Stimulated activated memory B cell treated with anti-CD40 and anti-IgM and Interleukin-4, amounts not matched to agents 10 μg/mL and 1 μg/mL and 100 μg/mL, for 72 hours (primary cell): ENCODE measurements around the gene NRXN3.
"Not testable (repeated sequence)": the region's sequence is repeated elsewhere in the genome, so short reads cannot be mapped to it uniquely, and the experiment has no call there.

ENCODE experiments used
- ATAC-seq: fragments of 150-1000 bp; cut with Tn5 transposase; 2 replicates; pipeline ENCODE4 v1.10.0; 2021
- H3K27ac Mint-ChIP-seq: one replicate; pipeline ENCODE4 v1.8.0; 2022; ENCODE audit warnings: mild to moderate bottlenecking, mixed read lengths
- H3K27me3 Mint-ChIP-seq: one replicate; pipeline ENCODE4 v1.8.0; 2022; ENCODE audit warnings: mixed read lengths
- H3K36me3 Mint-ChIP-seq: one replicate; pipeline ENCODE4 v1.8.0; 2022; ENCODE audit warnings: mixed read lengths
- H3K4me1 Mint-ChIP-seq: one replicate; pipeline ENCODE4 v1.8.0; 2022; ENCODE audit warnings: mixed read lengths
- H3K4me3 Mint-ChIP-seq: one replicate; pipeline ENCODE4 v1.8.0; 2022; ENCODE audit warnings: mild to moderate bottlenecking, moderate library complexity, mixed read lengths
- H3K9me3 Mint-ChIP-seq: one replicate; pipeline ENCODE4 v1.8.0; 2022; ENCODE audit warnings: mixed read lengths

The NRXN3 gene

DNA sequence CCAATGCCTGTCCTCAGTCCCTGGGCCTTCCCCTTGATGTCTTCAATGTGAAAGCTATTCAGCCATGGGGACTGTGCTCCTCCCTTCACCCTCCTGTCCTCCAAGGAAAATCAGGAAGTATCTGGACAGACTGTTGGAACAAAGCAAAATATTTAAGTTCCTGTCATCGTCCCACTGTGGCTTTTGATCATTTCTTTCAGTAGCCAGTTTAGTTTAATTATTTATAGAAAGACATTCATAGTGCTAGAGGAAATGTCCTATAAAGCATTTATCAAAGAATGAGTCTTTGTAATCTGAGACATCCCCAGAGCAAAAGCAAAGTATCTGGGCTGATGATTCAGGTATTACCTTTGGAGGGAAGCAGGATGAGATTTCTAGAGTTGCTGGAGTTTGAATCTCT is 254.1 kb downstream of the NRXN3 start:
- Mint-ChIP-seq H3K4me1 (no peaks in the 10 kb centered on the region), H3K27ac (no peak overlapping the region), H3K36me3 (no peaks in the 10 kb centered on the region), H3K27me3 (no peaks in the 10 kb centered on the region), H3K9me3 (no peaks in the 10 kb centered on the region), H3K4me3 (no peak overlapping the region)
- ATAC-seq: no peak

GRCh38 chr14:78425330-78425729 is 255.2 kb downstream of the NRXN3 start:
- Mint-ChIP-seq H3K4me3 (no peak overlapping the region), H3K36me3 (no peaks in the 10 kb centered on the region), H3K4me1 (no peaks in the 10 kb centered on the region), H3K27me3 (no peaks in the 10 kb centered on the region), H3K27ac (no peak overlapping the region), H3K9me3 (no peaks in the 10 kb centered on the region)
- no peak for ATAC-seq

DNA sequence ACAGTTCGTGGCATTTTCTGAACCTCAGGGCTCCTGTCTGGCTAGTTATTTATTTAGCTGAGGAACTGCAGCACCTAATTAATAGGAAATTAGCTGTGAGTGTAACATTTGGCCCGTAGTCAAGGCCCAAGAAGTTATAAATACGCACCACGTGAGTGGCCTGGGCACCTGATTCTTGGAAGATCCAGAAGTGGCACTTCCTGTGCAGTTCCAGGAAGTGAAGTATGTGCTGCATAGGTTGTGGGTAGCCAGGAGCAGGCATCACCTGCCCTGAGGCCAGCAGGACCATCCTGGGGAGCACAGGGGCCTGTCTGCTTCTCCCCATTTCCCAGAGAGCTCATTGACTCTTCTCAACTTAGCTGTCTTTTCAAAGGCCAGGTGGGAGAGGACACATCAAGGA is 255.6 kb downstream of the NRXN3 start:
- no peaks in the 10 kb centered on the region for H3K27me3 Mint-ChIP-seq
- H3K36me3 Mint-ChIP-seq: no peaks in the 10 kb centered on the region
- no peak for ATAC-seq
- H3K4me3 Mint-ChIP-seq: no peak overlapping the region
- no peak overlapping the region for H3K27ac Mint-ChIP-seq
- H3K4me1 Mint-ChIP-seq: no peaks in the 10 kb centered on the region
- no peaks in the 10 kb centered on the region for H3K9me3 Mint-ChIP-seq

- Mint-ChIP-seq H3K4me1 (no peaks in the 10 kb centered on the region), H3K27me3 (no peaks in the 10 kb centered on the region)
- ATAC-seq: no peak
These were observed 261.9 kb downstream of the NRXN3 start for GRCh38 chr14:78432046-78432445.

GRCh38 chr14:78437448-78437847 is 267.3 kb downstream of the NRXN3 start:
- H3K9me3 Mint-ChIP-seq, H3K4me1 Mint-ChIP-seq, ATAC-seq, H3K27me3 Mint-ChIP-seq, H3K36me3 Mint-ChIP-seq, H3K27ac Mint-ChIP-seq, H3K4me3 Mint-ChIP-seq: not testable (repeated sequence)

More at GRCh38 chr14:78432046-78432445, 261.9 kb downstream of the NRXN3 start:
- Mint-ChIP-seq H3K4me3 (no peak overlapping the region), H3K36me3 (no peaks in the 10 kb centered on the region), H3K9me3 (no peaks in the 10 kb centered on the region), H3K27ac (no peak overlapping the region)

DNA sequence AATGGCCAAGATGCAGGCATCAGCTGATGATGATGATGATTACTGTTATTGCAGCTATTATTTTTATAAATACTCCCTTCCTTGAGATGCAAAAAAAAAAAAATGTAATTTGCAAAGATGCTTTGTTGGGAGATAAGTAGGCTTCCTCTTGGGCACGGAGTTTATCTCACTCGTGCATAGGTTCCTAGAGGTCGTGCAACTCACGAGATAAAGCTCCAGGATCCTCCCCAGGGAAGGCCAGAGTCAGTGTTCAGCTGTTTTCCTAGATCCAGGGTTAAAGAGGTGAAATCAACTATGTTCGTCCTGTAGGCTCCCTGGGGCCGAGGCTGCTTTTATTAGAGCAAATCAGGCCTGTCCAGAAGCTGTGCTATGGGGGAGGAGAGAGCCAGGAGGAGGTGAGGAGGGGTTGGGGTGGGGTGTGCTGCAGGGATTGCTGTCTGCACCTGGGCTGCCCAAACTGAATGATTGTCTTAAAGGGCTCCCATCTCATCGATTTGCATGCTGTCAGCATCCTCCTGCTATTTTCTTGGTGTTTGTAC is 270.3 kb downstream of the NRXN3 start:
- Mint-ChIP-seq H3K9me3 (no peaks in the 10 kb centered on the region), H3K36me3 (no peaks in the 10 kb centered on the region), H3K27me3 (no peaks in the 10 kb centered on the region), H3K27ac (no peak overlapping the region), H3K4me3 (no peak overlapping the region), H3K4me1 (no peaks in the 10 kb centered on the region)
- no peak for ATAC-seq

GRCh38 chr14:78443834-78444233 is 273.7 kb downstream of the NRXN3 start:
- Mint-ChIP-seq H3K9me3 (no peaks in the 10 kb centered on the region), H3K4me3 (no peak overlapping the region), H3K27me3 (no peaks in the 10 kb centered on the region), H3K27ac (no peak overlapping the region), H3K36me3 (no peaks in the 10 kb centered on the region), H3K4me1 (no peaks in the 10 kb centered on the region)
- no peak for ATAC-seq

DNA sequence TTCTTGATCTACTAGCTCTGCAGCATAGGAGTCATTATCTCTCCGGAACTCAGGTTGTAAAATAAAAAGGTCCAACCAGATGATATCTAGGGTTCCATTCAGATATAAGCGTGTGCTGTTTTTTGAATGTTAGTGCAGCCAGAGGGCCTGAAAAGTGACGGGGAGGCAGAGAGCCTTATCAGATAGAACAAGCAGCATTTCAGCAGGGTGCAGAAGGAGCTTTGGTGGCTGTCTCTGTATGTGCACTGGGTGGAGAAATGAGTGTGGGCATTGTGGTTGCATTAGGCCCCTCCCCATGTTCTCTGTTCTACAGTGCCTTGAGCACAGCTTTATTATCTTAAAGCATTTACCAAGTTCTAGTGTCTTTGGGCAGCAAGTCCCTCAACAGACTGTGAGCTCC is 275.1 kb downstream of the NRXN3 start:
- Mint-ChIP-seq H3K9me3 (no peaks in the 10 kb centered on the region), H3K27me3 (no peaks in the 10 kb centered on the region), H3K27ac (no peak overlapping the region), H3K4me3 (no peak overlapping the region), H3K36me3 (no peaks in the 10 kb centered on the region), H3K4me1 (no peaks in the 10 kb centered on the region)
- ATAC-seq: no peak

DNA sequence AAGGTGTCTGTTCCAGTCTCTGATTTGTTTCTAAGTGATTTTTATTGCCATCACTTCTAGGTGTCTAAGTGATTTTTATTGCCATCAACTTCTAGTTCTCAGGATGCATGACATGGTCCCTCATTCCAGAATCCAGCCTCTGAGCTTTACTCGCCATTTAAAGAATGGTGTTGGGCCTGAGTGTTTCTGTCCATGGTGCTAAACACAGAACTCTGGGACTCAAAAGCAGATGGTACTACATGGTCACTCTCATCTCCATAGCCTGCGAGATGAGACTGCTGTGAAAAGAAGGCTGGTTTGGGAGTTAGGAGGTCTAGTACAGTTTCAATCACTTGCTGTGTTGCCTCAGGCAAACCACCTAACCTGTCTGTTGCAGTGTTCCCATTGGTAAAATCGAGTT is 276.6 kb downstream of the NRXN3 start:
- no peaks in the 10 kb centered on the region for H3K36me3 Mint-ChIP-seq
- no peak for ATAC-seq
- H3K27me3 Mint-ChIP-seq: no peaks in the 10 kb centered on the region
- H3K9me3 Mint-ChIP-seq: no peaks in the 10 kb centered on the region
- no peak overlapping the region for H3K4me3 Mint-ChIP-seq
- H3K27ac Mint-ChIP-seq: no peak overlapping the region
- no peaks in the 10 kb centered on the region for H3K4me1 Mint-ChIP-seq

- no peaks in the 10 kb centered on the region for H3K27me3 Mint-ChIP-seq
- H3K4me1 Mint-ChIP-seq: no peaks in the 10 kb centered on the region
- no peaks in the 10 kb centered on the region for H3K36me3 Mint-ChIP-seq
- no peak overlapping the region for H3K4me3 Mint-ChIP-seq
- H3K27ac Mint-ChIP-seq: no peak overlapping the region
- ATAC-seq: no peak
- no peaks in the 10 kb centered on the region for H3K9me3 Mint-ChIP-seq
These were observed 278.3 kb downstream of the NRXN3 start for GRCh38 chr14:78448164-78449094.

GRCh38 chr14:78450669-78451318 is 280.6 kb downstream of the NRXN3 start:
- no peak overlapping the region for H3K4me3 Mint-ChIP-seq
- no peaks in the 10 kb centered on the region for H3K36me3 Mint-ChIP-seq
- no peaks in the 10 kb centered on the region for H3K27me3 Mint-ChIP-seq
- no peak overlapping the region for H3K27ac Mint-ChIP-seq
- H3K9me3 Mint-ChIP-seq: no peaks in the 10 kb centered on the region
- no peak for ATAC-seq
- H3K4me1 Mint-ChIP-seq: no peaks in the 10 kb centered on the region

GRCh38 chr14:78451319-78451695 is 281.1 kb downstream of the NRXN3 start:
- no peaks in the 10 kb centered on the region for H3K36me3 Mint-ChIP-seq
- ATAC-seq: no peak
- H3K27ac Mint-ChIP-seq: no peak overlapping the region

GRCh38 chr14:78455896-78456435 is 285.8 kb downstream of the NRXN3 start:
- no peaks in the 10 kb centered on the region for H3K4me1 Mint-ChIP-seq
- no peak overlapping the region for H3K4me3 Mint-ChIP-seq
- ATAC-seq: no peak
- H3K9me3 Mint-ChIP-seq: no peaks in the 10 kb centered on the region
- no peaks in the 10 kb centered on the region for H3K27me3 Mint-ChIP-seq
- no peak overlapping the region for H3K27ac Mint-ChIP-seq
- no peaks in the 10 kb centered on the region for H3K36me3 Mint-ChIP-seq

More at GRCh38 chr14:78451319-78451695, 281.1 kb downstream of the NRXN3 start:
- H3K4me1 Mint-ChIP-seq: no peaks in the 10 kb centered on the region
- H3K4me3 Mint-ChIP-seq: no peak overlapping the region
- no peaks in the 10 kb centered on the region for H3K9me3 Mint-ChIP-seq
- no peaks in the 10 kb centered on the region for H3K27me3 Mint-ChIP-seq

DNA sequence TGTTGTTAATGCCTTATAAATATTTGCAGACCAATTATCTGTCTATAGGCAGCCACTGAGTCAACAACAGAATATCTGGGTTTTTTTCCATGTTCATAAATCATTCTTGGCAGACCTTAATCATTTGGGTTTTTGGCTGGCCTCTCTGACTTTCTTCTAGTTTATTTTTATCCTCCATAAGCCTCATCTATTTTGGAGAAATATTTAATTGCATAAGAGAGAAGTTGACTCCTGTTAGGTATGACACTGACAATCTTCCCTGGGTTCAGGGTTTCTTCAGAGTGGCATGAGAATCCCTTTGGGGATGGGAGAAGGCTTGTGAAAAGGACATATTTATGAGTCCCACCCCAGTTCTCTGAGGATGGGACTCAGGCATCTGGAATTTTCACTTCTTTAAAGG is 299.8 kb downstream of the NRXN3 start:
- no peak for ATAC-seq
- no peaks in the 10 kb centered on the region for H3K27me3 Mint-ChIP-seq
- peaks cover 5% of the 10 kb centered on the region for H3K9me3 Mint-ChIP-seq
- no peak overlapping the region for H3K4me3 Mint-ChIP-seq
- H3K36me3 Mint-ChIP-seq: no peaks in the 10 kb centered on the region
- H3K27ac Mint-ChIP-seq: no peak overlapping the region
- no peaks in the 10 kb centered on the region for H3K4me1 Mint-ChIP-seq

DNA sequence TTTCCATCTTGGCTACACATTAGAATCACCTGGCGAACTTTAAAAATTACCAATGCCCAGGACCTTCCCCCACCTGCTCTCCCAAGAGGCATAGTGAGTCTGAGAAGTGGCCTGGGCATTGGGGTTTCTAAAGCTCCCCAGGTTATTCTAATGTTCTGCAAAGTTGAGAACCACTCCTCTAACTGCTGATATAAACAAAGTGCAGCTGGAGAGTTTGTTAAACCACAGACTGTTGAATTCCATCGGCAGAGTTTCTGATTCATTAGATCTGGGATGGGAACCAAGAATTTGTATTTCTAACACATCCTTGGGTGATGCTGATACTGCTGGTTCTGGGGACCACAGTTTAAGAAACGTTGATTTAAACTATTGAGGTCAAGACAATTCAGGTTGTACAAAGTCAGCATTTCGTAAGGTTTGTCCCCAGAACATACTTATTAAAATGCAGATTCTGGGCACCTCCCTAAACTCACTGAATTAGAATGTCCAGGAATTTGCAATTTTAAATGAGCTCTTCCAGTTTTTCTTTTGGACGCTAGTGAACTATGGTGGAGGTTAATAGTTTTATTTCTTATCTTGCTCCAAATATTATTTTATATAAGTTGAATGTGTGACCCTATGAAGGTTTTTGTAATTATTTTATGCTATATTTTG is 309.1 kb downstream of the NRXN3 start:
- no peaks in the 10 kb centered on the region for H3K9me3 Mint-ChIP-seq
- no peak overlapping the region for H3K27ac Mint-ChIP-seq
- no peaks in the 10 kb centered on the region for H3K27me3 Mint-ChIP-seq
- ATAC-seq: no peak
- H3K36me3 Mint-ChIP-seq: no peaks in the 10 kb centered on the region
- H3K4me3 Mint-ChIP-seq: no peak overlapping the region
- H3K4me1 Mint-ChIP-seq: no peaks in the 10 kb centered on the region
